Measurements from ENCODE around the gene FARSA. TPM values are rescaled to one million over a fixed set of nuclear protein-coding genes. Genes with fewer than 3 reads are reported as not detected.

Gene FARSA
- total and polyA plus RNA-seq, 2 experiments from 2014 or later: 81.9 to 133 TPM

GRCh38 chr19:12940897-12941296 lies 7.4 kb upstream of the FARSA start:
- Histone ChIP-seq H3K4me1 (ENCODE audit: low read depth) (peaks cover 12% of the 10 kb centered on the region), H3K4me3 (no peak overlapping the region), H3K9me3 (ENCODE audit: low read depth) (no peaks in the 10 kb centered on the region), H3K27ac (peak overlapping the region; percentile 42), H3K36me3 (peaks cover 39% of the 10 kb centered on the region), H3K27me3 (no peaks in the 10 kb centered on the region)
- no peak for DNase-seq (ENCODE audit: low read depth in 1 of 2, low spot score in 1 of 2)
- TF ChIP-seq CTCF (IDR thresholded peaks at IDR 0.05; ENCODE audit: low read depth, low read length): no peak

GRCh38 chr19:12939975-12940423 lies 6.5 kb upstream of the FARSA start:
- H3K4me1 ChIP-seq (ENCODE audit: low read depth): peaks cover 12% of the 10 kb centered on the region
- TF ChIP-seq CTCF (IDR thresholded peaks at IDR 0.05; ENCODE audit: low read depth, low read length): no peak
- H3K27ac ChIP-seq: no peak overlapping the region
- H3K9me3 ChIP-seq (ENCODE audit: low read depth): no peaks in the 10 kb centered on the region
- H3K27me3 ChIP-seq: no peaks in the 10 kb centered on the region
- no peak for DNase-seq (ENCODE audit: low read depth in 1 of 2, low spot score in 1 of 2)
- peaks cover 39% of the 10 kb centered on the region for H3K36me3 ChIP-seq
- peak overlapping the region; percentile 90 for H3K4me3 ChIP-seq

- DNase-seq (ENCODE audit: low read depth in 1 of 2, low spot score in 1 of 2): peak in 1 of 2 donors; percentile 64
- no peaks in the 10 kb centered on the region for H3K9me3 ChIP-seq (ENCODE audit: low read depth)
- no peaks in the 10 kb centered on the region for H3K27me3 ChIP-seq
- TF ChIP-seq CTCF (IDR thresholded peaks at IDR 0.05; ENCODE audit: low read depth, low read length): peak; percentile 2
- H3K36me3 ChIP-seq: peaks cover 33% of the 10 kb centered on the region
- H3K4me3 ChIP-seq: peak overlapping the region; percentile 90
- H3K27ac ChIP-seq: peak overlapping the region; percentile 94
- H3K4me1 ChIP-seq (ENCODE audit: low read depth): peaks cover 12% of the 10 kb centered on the region
Measured at GRCh38 chr19:12938779-12939601, 5.5 kb upstream of the FARSA start.

GRCh38 chr19:12937927-12938778 lies 4.6 kb upstream of the FARSA start, which contains the start of gene CALR:
TSS of gene CALR (plus strand) at chr19:12938609. CDS start at chr19:12938680, 71 bp downstream.
- Histone ChIP-seq H3K36me3 (peaks cover 26% of the 10 kb centered on the region), H3K9me3 (ENCODE audit: low read depth) (no peaks in the 10 kb centered on the region), H3K27me3 (no peaks in the 10 kb centered on the region), H3K4me3 (peak within 1 kb of the TSS; percentile 90), H3K4me1 (ENCODE audit: low read depth) (peaks cover 12% of the 10 kb centered on the region), H3K27ac (peak within 1 kb of the TSS; percentile 94)
- peak; percentile 2 for TF ChIP-seq CTCF (IDR thresholded peaks at IDR 0.05; ENCODE audit: low read depth, low read length)
- peak; percentile 100 for DNase-seq (ENCODE audit: low read depth in 1 of 2, low spot score in 1 of 2)

- Histone ChIP-seq H3K4me3 (peak overlapping the region; percentile 31), H3K27me3 (no peaks in the 10 kb centered on the region), H3K27ac (peak overlapping the region; percentile 41), H3K9me3 (ENCODE audit: low read depth) (no peaks in the 10 kb centered on the region), H3K36me3 (peaks cover 25% of the 10 kb centered on the region), H3K4me1 (ENCODE audit: low read depth) (peaks cover 12% of the 10 kb centered on the region)
- no peak for TF ChIP-seq CTCF (IDR thresholded peaks at IDR 0.05; ENCODE audit: low read depth, low read length)
- DNase-seq (ENCODE audit: low read depth in 1 of 2, low spot score in 1 of 2): no peak
Measured at GRCh38 chr19:12937093-12937926, 3.8 kb upstream of the FARSA start.

Measured in cardiac muscle cell (in vitro differentiated cells and primary cell).